GM21723 (cell line): ENCODE measurements around the gene FAM120A.

Source experiments
- ATAC-seq: cut with Tn5 transposase; IDR thresholded peaks from one replicate; pipeline ENCODE4 v1.9.1; 2021; ENCODE audit warnings: mild to moderate bottlenecking, moderate library complexity; ENCODE audit not compliant: unreplicated experiment

The FAM120A gene

GRCh38 chr9:93440896-93441580 is 10.4 kb upstream of the FAM120A start:
- ATAC-seq = no peak

GRCh38 chr9:93446073-93446472 is 5.4 kb upstream of the FAM120A start:
- no peak for ATAC-seq

- ATAC-seq = no peak
Measured at GRCh38 chr9:93447655-93448054, 3.8 kb upstream of the FAM120A start.

GRCh38 chr9:93451849-93452709 is 594 bp downstream of the FAM120A start:
- peak; percentile 27 for ATAC-seq

- ATAC-seq = no peak
Measured at GRCh38 chr9:93452710-93453046, 1.2 kb downstream of the FAM120A start.

GRCh38 chr9:93453047-93453914 is 1.8 kb downstream of the FAM120A start, which contains the start of gene FAM120AOS:
FAM120AOS (minus strand) TSS chr9:93453581; CDS start chr9:93452709, 872 bp downstream.
- peak; percentile 64 for ATAC-seq

GRCh38 chr9:93456022-93456421 is 4.5 kb downstream of the FAM120A start:
- ATAC-seq = no peak

GRCh38 chr9:93456504-93456903 is 5.0 kb downstream of the FAM120A start:
- ATAC-seq = no peak

GRCh38 chr9:93457006-93457405 is 5.5 kb downstream of the FAM120A start:
- no peak for ATAC-seq

GRCh38 chr9:93458712-93459111 is 7.2 kb downstream of the FAM120A start:
- ATAC-seq = no peak

- ATAC-seq = no peak
Measured at GRCh38 chr9:93459432-93459847, 8.0 kb downstream of the FAM120A start.

- ATAC-seq = no peak
Measured at GRCh38 chr9:93460689-93461413, 9.4 kb downstream of the FAM120A start.

- ATAC-seq = no peak
Measured at GRCh38 chr9:93461414-93461743, 9.9 kb downstream of the FAM120A start.

GRCh38 chr9:93461821-93462220 is 10.3 kb downstream of the FAM120A start:
- no peak for ATAC-seq

- no peak for ATAC-seq
Measured at GRCh38 chr9:93463638-93464248, 12.3 kb downstream of the FAM120A start.

- no peak for ATAC-seq
Measured at GRCh38 chr9:93464395-93464794, 12.9 kb downstream of the FAM120A start.

- ATAC-seq = no peak
Measured at GRCh38 chr9:93464876-93465275, 13.4 kb downstream of the FAM120A start.

GRCh38 chr9:93465855-93466254 is 14.4 kb downstream of the FAM120A start:
- no peak for ATAC-seq

GRCh38 chr9:93466416-93467061 is 15.1 kb downstream of the FAM120A start:
- no peak for ATAC-seq

GRCh38 chr9:93467062-93467416 is 15.6 kb downstream of the FAM120A start:
- ATAC-seq = no peak
